Activated CD4-positive, alpha-beta T cell treated with anti-CD3 and anti-CD28 coated beads for 36 hours (primary cell): Measurements from ENCODE around the gene THSD7B. TPM values are rescaled to one million over a fixed set of nuclear protein-coding genes. Genes with fewer than 3 reads are reported as not detected.

ENCODE experiments used
- ATAC-seq: fragments of 200-7000 bp; cut with Tn5 transposase; one replicate; pipeline ENCODE4 v1.10.0; 2021; ENCODE audit warnings: mild to moderate bottlenecking, moderate library complexity
- CTCF ChIA-PET: fragments of 350-600 bp; sonication (Branson Sonifier 250); formaldehyde crosslinking; loops from one replicate; lab custom pipeline; 2021; ENCODE audit warnings: antibody characterized with exemption; lab: Charles Lee
- POLR2A ChIA-PET: fragments of 350-600 bp; sonication (Branson Sonifier 250); formaldehyde crosslinking; loops from one replicate; lab custom pipeline; 2021; ENCODE audit warnings: antibody characterized with exemption, inconsistent platforms; lab: Charles Lee
- DNase-seq: peaks from one replicate; pipeline ENCODE4 v3.0.0-alpha.2; 2020
- H3K27ac Mint-ChIP-seq: one replicate; pipeline ENCODE4 v1.8.0; 2021; ENCODE audit warnings: mixed read lengths
- H3K27me3 Mint-ChIP-seq: one replicate; pipeline ENCODE4 v1.8.0; 2021; ENCODE audit warnings: mixed read lengths
- H3K36me3 Mint-ChIP-seq: one replicate; pipeline ENCODE4 v1.8.0; 2021; ENCODE audit warnings: low read depth, mixed read lengths
- H3K4me1 Mint-ChIP-seq: one replicate; pipeline ENCODE4 v1.8.0; 2021; ENCODE audit warnings: mixed read lengths
- H3K4me3 Mint-ChIP-seq: one replicate; pipeline ENCODE4 v1.8.0; 2021; ENCODE audit warnings: mild to moderate bottlenecking, moderate library complexity, mixed read lengths
- H3K9me3 Mint-ChIP-seq: one replicate; pipeline ENCODE4 v1.8.0; 2021; ENCODE audit warnings: low read depth, mixed read lengths
- intact Hi-C, 2 experiments: fragments of 100-400 bp; cut with DNase I in 1 of 2; cut with micrococcal nuclease in 1 of 2; formaldehyde crosslinking; loops; one replicate each; pipeline versions ENCODE4 v1.14.2 to v1.15.1; 2022 to 2024; cut with DNase I, micrococcal nuclease
- total RNA-seq, 2 experiments: library from RNA; stranded (reverse); gene quantifications; one replicate each; pipeline ENCODE4 v1.2.3, GENCODE V29; 2021

THSD7B gene
- total RNA-seq, 2 experiments from 2014 or later, result not detected

GRCh38 chr2:137638932-137639331, 873.6 kb downstream of the THSD7B start:
- DNase-seq (no peak), ATAC-seq (no peak)
- ChIA-PET CTCF (no interaction called here), POLR2A (no interaction called here)
- intact Hi-C loops, result no loop called here
- H3K36me3 Mint-ChIP-seq, result no peaks in the 10 kb centered on the region
- H3K27me3 Mint-ChIP-seq, result no peaks in the 10 kb centered on the region
- H3K9me3 Mint-ChIP-seq, result no peaks in the 10 kb centered on the region
- H3K4me3 Mint-ChIP-seq, result no peak overlapping the region
- H3K4me1 Mint-ChIP-seq, result no peaks in the 10 kb centered on the region
- no peak overlapping the region for H3K27ac Mint-ChIP-seq

GRCh38 chr2:137644731-137645130, 879.4 kb downstream of the THSD7B start:
- DNase-seq (no peak), ATAC-seq (no peak)
- ChIA-PET POLR2A (no interaction called here), CTCF (no interaction called here)
- Mint-ChIP-seq H3K4me3 (no peak overlapping the region), H3K36me3 (no peaks in the 10 kb centered on the region), H3K9me3 (no peaks in the 10 kb centered on the region), H3K4me1 (no peaks in the 10 kb centered on the region), H3K27me3 (no peaks in the 10 kb centered on the region), H3K27ac (no peak overlapping the region)
- intact Hi-C loops, result loop anchor here in 1 of 2 experiments (10.0 kb wide), 1 partner anchor 190 kb away; no protein-coding TSS in a partner anchor

GRCh38 chr2:137654046-137654445, 888.7 kb downstream of the THSD7B start:
- Mint-ChIP-seq H3K27ac (no peak overlapping the region), H3K27me3 (no peaks in the 10 kb centered on the region), H3K4me3 (no peak overlapping the region), H3K36me3 (no peaks in the 10 kb centered on the region), H3K4me1 (no peaks in the 10 kb centered on the region), H3K9me3 (peaks cover 2% of the 10 kb centered on the region)
- no peak for DNase-seq
- CTCF ChIA-PET, result interaction anchor here (0.6 kb wide), 1 partner anchor 46 kb away, joined by 3 read pairs; no protein-coding TSS in a partner anchor
- ATAC-seq, result no peak
- POLR2A ChIA-PET, result no interaction called here
- intact Hi-C loops, result no loop called here

GRCh38 chr2:137655814-137656213, 890.5 kb downstream of the THSD7B start:
- CTCF ChIA-PET, result interaction anchor here (0.6 kb wide), 1 partner anchor 183 kb away, joined by 3 read pairs; no protein-coding TSS in a partner anchor
- no peaks in the 10 kb centered on the region for H3K4me1 Mint-ChIP-seq
- no peaks in the 10 kb centered on the region for H3K27me3 Mint-ChIP-seq
- no peak overlapping the region for H3K4me3 Mint-ChIP-seq
- ATAC-seq (no peak), DNase-seq (no peak)
- POLR2A ChIA-PET, result no interaction called here
- intact Hi-C loops, result no loop called here
- no peaks in the 10 kb centered on the region for H3K36me3 Mint-ChIP-seq
- no peak overlapping the region for H3K27ac Mint-ChIP-seq
- no peaks in the 10 kb centered on the region for H3K9me3 Mint-ChIP-seq

GRCh38 chr2:137658433-137658832, 893.1 kb downstream of the THSD7B start:
- Mint-ChIP-seq H3K9me3 (peaks cover 2% of the 10 kb centered on the region), H3K36me3 (no peaks in the 10 kb centered on the region), H3K4me1 (no peaks in the 10 kb centered on the region), H3K4me3 (no peak overlapping the region), H3K27ac (no peak overlapping the region), H3K27me3 (no peaks in the 10 kb centered on the region)
- ChIA-PET POLR2A (no interaction called here), CTCF (no interaction called here)
- DNase-seq (no peak), ATAC-seq (no peak)
- intact Hi-C loops, result no loop called here

GRCh38 chr2:137659616-137660015, 894.3 kb downstream of the THSD7B start:
- H3K36me3 Mint-ChIP-seq, result no peaks in the 10 kb centered on the region
- POLR2A ChIA-PET, result no interaction called here

GRCh38 chr2:137670111-137670510, 904.8 kb downstream of the THSD7B start:
- DNase-seq (no peak), ATAC-seq (no peak)
- Mint-ChIP-seq H3K4me3 (no peak overlapping the region), H3K9me3 (no peaks in the 10 kb centered on the region), H3K36me3 (no peaks in the 10 kb centered on the region), H3K27ac (no peak overlapping the region), H3K27me3 (no peaks in the 10 kb centered on the region), H3K4me1 (no peaks in the 10 kb centered on the region)
- ChIA-PET POLR2A (no interaction called here), CTCF (interaction anchor here (0.6 kb wide), 1 partner anchor 342 kb away, joined by 3 read pairs; no protein-coding TSS in a partner anchor)
- intact Hi-C loops, result no loop called here

More at GRCh38 chr2:137659616-137660015, 894.3 kb downstream of the THSD7B start:
- intact Hi-C loops, result no loop called here
- Mint-ChIP-seq H3K9me3 (peaks cover 2% of the 10 kb centered on the region), H3K4me3 (no peak overlapping the region), H3K27me3 (no peaks in the 10 kb centered on the region), H3K27ac (no peak overlapping the region), H3K4me1 (no peaks in the 10 kb centered on the region)
- DNase-seq (no peak), ATAC-seq (no peak)
- CTCF ChIA-PET, result no interaction called here

- H3K27me3 Mint-ChIP-seq, result no peaks in the 10 kb centered on the region
- intact Hi-C loops, result no loop called here
- H3K4me1 Mint-ChIP-seq, result no peaks in the 10 kb centered on the region
- ChIA-PET POLR2A (interaction anchor here (0.6 kb wide), 1 partner anchor 714 kb away, joined by 3 read pairs; no protein-coding TSS in a partner anchor), CTCF (no interaction called here)
- H3K27ac Mint-ChIP-seq, result no peak overlapping the region
- no peak for DNase-seq
- no peak overlapping the region for H3K4me3 Mint-ChIP-seq
- no peaks in the 10 kb centered on the region for H3K36me3 Mint-ChIP-seq
- no peaks in the 10 kb centered on the region for H3K9me3 Mint-ChIP-seq
- no peak for ATAC-seq
Observed at GRCh38 chr2:137672989-137673552, 907.7 kb downstream of the THSD7B start.

- H3K4me3 Mint-ChIP-seq, result no peak overlapping the region
- no peak overlapping the region for H3K27ac Mint-ChIP-seq
- no peak for DNase-seq
- H3K4me1 Mint-ChIP-seq, result no peaks in the 10 kb centered on the region
- CTCF ChIA-PET, result no interaction called here
- intact Hi-C loops, result no loop called here
- H3K27me3 Mint-ChIP-seq, result no peaks in the 10 kb centered on the region
- H3K36me3 Mint-ChIP-seq, result no peaks in the 10 kb centered on the region
- ATAC-seq, result no peak
- POLR2A ChIA-PET, result interaction anchor here (0.6 kb wide), 1 partner anchor 240 kb away, joined by 8 read pairs; no protein-coding TSS in a partner anchor
- H3K9me3 Mint-ChIP-seq, result no peaks in the 10 kb centered on the region
Observed at GRCh38 chr2:137674991-137675390, 909.6 kb downstream of the THSD7B start.

- ChIA-PET POLR2A (no interaction called here), CTCF (no interaction called here)
- Mint-ChIP-seq H3K27ac (no peak overlapping the region), H3K4me3 (no peak overlapping the region), H3K4me1 (no peaks in the 10 kb centered on the region), H3K9me3 (no peaks in the 10 kb centered on the region), H3K27me3 (no peaks in the 10 kb centered on the region), H3K36me3 (no peaks in the 10 kb centered on the region)
- intact Hi-C loops, result no loop called here
- DNase-seq (no peak), ATAC-seq (no peak)
Observed at GRCh38 chr2:137675584-137676327, 910.4 kb downstream of the THSD7B start.

- Mint-ChIP-seq H3K4me3 (no peak overlapping the region), H3K27ac (no peak overlapping the region), H3K4me1 (no peaks in the 10 kb centered on the region), H3K36me3 (no peaks in the 10 kb centered on the region), H3K9me3 (no peaks in the 10 kb centered on the region), H3K27me3 (no peaks in the 10 kb centered on the region)
- CTCF ChIA-PET, result no interaction called here
- intact Hi-C loops, result no loop called here
- POLR2A ChIA-PET, result no interaction called here
- ATAC-seq (no peak), DNase-seq (no peak)
Observed at GRCh38 chr2:137676346-137676745, 911.0 kb downstream of the THSD7B start.

- ChIA-PET CTCF (no interaction called here), POLR2A (no interaction called here)
- Mint-ChIP-seq H3K4me1 (no peaks in the 10 kb centered on the region), H3K4me3 (no peak overlapping the region), H3K36me3 (no peaks in the 10 kb centered on the region), H3K27ac (no peak overlapping the region), H3K9me3 (no peaks in the 10 kb centered on the region), H3K27me3 (no peaks in the 10 kb centered on the region)
- intact Hi-C loops, result no loop called here
- DNase-seq (no peak), ATAC-seq (no peak)
Observed at GRCh38 chr2:137677466-137677865, 912.1 kb downstream of the THSD7B start.
